GM21529 (cell line): ENCODE measurements around the gene NYNRIN.
"Not testable (repeated sequence)": the region's sequence is repeated elsewhere in the genome, so short reads cannot be mapped to it uniquely, and the experiment has no call there.

ENCODE experiments used
- ATAC-seq: cut with Tn5 transposase; IDR thresholded peaks from one replicate; pipeline ENCODE4 v1.9.1; 2021; ENCODE audit not compliant: unreplicated experiment

The NYNRIN gene

GRCh38 chr14:24398653-24399446 is at the start of gene NYNRIN:
Gene NYNRIN, plus strand, starts transcription at chr14:24399003. Its CDS starts 244 bp downstream, at chr14:24399247.
- ATAC-seq, result no peak

- ATAC-seq, result no peak
Observed at GRCh38 chr14:24349742-24350141, 49.1 kb upstream of the NYNRIN start.

GRCh38 chr14:24351517-24351916 is 47.3 kb upstream of the NYNRIN start:
- no peak for ATAC-seq

GRCh38 chr14:24353559-24354481 is 45.0 kb upstream of the NYNRIN start:
- no peak for ATAC-seq

- ATAC-seq, result not testable (repeated sequence)
Observed at GRCh38 chr14:24354482-24354825, 44.3 kb upstream of the NYNRIN start.

GRCh38 chr14:24355009-24355408 is 43.8 kb upstream of the NYNRIN start:
- ATAC-seq, result no peak

GRCh38 chr14:24356208-24356607 is 42.6 kb upstream of the NYNRIN start:
- no peak for ATAC-seq

- ATAC-seq, result no peak
Observed at GRCh38 chr14:24360281-24360680, 38.5 kb upstream of the NYNRIN start.

GRCh38 chr14:24361326-24361725 is 37.5 kb upstream of the NYNRIN start:
- no peak for ATAC-seq

GRCh38 chr14:24362241-24362960 is 36.4 kb upstream of the NYNRIN start:
- ATAC-seq, result no peak

GRCh38 chr14:24363401-24363800 is 35.4 kb upstream of the NYNRIN start:
- no peak for ATAC-seq

GRCh38 chr14:24364841-24365240 is 34.0 kb upstream of the NYNRIN start:
- ATAC-seq, result no peak

- peak; percentile 30 for ATAC-seq
Observed at GRCh38 chr14:24365600-24366412, 33.0 kb upstream of the NYNRIN start.

- no peak for ATAC-seq
Observed at GRCh38 chr14:24366413-24366720, 32.4 kb upstream of the NYNRIN start.

GRCh38 chr14:24366721-24367513 is 31.9 kb upstream of the NYNRIN start:
- peak; percentile 61 for ATAC-seq

GRCh38 chr14:24367514-24368211 is 31.1 kb upstream of the NYNRIN start, which contains the start of gene NFATC4:
Gene NFATC4, plus strand, starts transcription at chr14:24368184. Its CDS starts 157 bp downstream, at chr14:24368341.
- ATAC-seq, result no peak

- no peak for ATAC-seq
Observed at GRCh38 chr14:24368212-24368561, 30.6 kb upstream of the NYNRIN start.

GRCh38 chr14:24368562-24369252 is 30.1 kb upstream of the NYNRIN start:
- ATAC-seq, result no peak

- ATAC-seq, result no peak
Observed at GRCh38 chr14:24369463-24369862, 29.3 kb upstream of the NYNRIN start.
